H1 (cell line): ENCODE measurements around the gene DNAH12. TPM values are rescaled to one million over a fixed set of nuclear protein-coding genes. Genes with fewer than 3 reads are reported as not detected.
A peak's percentile ranks its signal among the peaks of the same experiment; 100 is the strongest.

Experiments used
- CTCF ChIA-PET: fragments of 300-600 bp; sonication (Branson Sonifier 250); formaldehyde crosslinking; loops from one replicate; lab custom pipeline; 2021; ENCODE audit not compliant: partially characterized antibody; lab: Charles Lee
- POLR2A ChIA-PET: fragments of 300-600 bp; sonication (Branson Sonifier 250); formaldehyde crosslinking; loops from one replicate; lab custom pipeline; 2021; ENCODE audit warnings: inconsistent platforms; ENCODE audit not compliant: partially characterized antibody; lab: Charles Lee
- DNase-seq, 2 experiments: peaks; one replicate each; pipeline versions ENCODE4 v3.0.0 to v3.0.0-alpha.2; 2010 to 2022; ENCODE audit warnings: low spot score in 2 of 2, low read depth in 1 of 2, mixed read lengths in 1 of 2
- FAIRE-seq: peaks from 2 replicates; lab custom pipeline; 2011; peaks lifted over from hg19 to GRCh38; lab: Jason Lieb, UNC
- H2AFZ ChIP-seq: 2 replicates; pipeline ENCODE4 v1.8.1; 2012; ENCODE audit warnings: low read length, inconsistent platforms
- H2AK5ac ChIP-seq: 2 replicates; pipeline ENCODE4 v1.6.1; 2013; ENCODE audit warnings: low read depth, low read length
- H2BK120ac ChIP-seq: replicated peaks from 2 replicates; pipeline ENCODE3; 2013; ENCODE audit warnings: low read depth, low read length, inconsistent platforms
- H2BK12ac ChIP-seq: 2 replicates; pipeline ENCODE4 v1.6.1; 2013; ENCODE audit warnings: low read depth, low read length
- H2BK15ac ChIP-seq: 2 replicates; pipeline ENCODE4 v1.6.1; 2013; ENCODE audit warnings: low read length
- H2BK20ac ChIP-seq: 2 replicates; pipeline ENCODE4 v1.6.1; 2013; ENCODE audit warnings: low read length
- H2BK5ac ChIP-seq: 2 replicates; pipeline ENCODE4 v1.6.1; 2013; ENCODE audit warnings: low read depth, low read length
- H3K14ac ChIP-seq: 2 replicates; pipeline ENCODE4 v1.6.1; 2013; ENCODE audit warnings: inconsistent platforms; ENCODE audit not compliant: insufficient read length
- H3K18ac ChIP-seq: 2 replicates; pipeline ENCODE4 v1.6.1; 2013; ENCODE audit warnings: low read length; ENCODE audit errors: extremely low read depth
- H3K23ac ChIP-seq: 2 replicates; pipeline ENCODE4 v1.6.1; 2013; ENCODE audit warnings: inconsistent platforms; ENCODE audit not compliant: insufficient read length
- H3K23me2 ChIP-seq: 2 replicates; pipeline ENCODE4 v1.6.1; 2013; ENCODE audit warnings: low read depth, low read length
- H3K27ac ChIP-seq: 2 replicates; pipeline ENCODE4 v1.6.1; 2011; ENCODE audit warnings: low read depth, low read length, inconsistent platforms
- H3K27me3 ChIP-seq, 4 experiments: replicated peaks in 1 of 4; 1 replicate in 1 of 4; 2 replicates in 3 of 4; pipeline versions ENCODE4 v1.6.1 to v1.8.1; 2011 to 2013; ENCODE audit warnings: low read length in 3 of 4, mild to moderate bottlenecking in 3 of 4, inconsistent platforms in 2 of 4, mixed read lengths in 2 of 4, moderate library complexity in 1 of 4; ENCODE audit not compliant: control insufficient read depth in 3 of 4, insufficient read depth in 3 of 4; ENCODE audit errors: extremely low read depth in 1 of 4
- H3K36me3 ChIP-seq, 4 experiments: 2 replicates each; pipeline versions ENCODE4 v1.6.1 to v1.8.1; 2011 to 2013; ENCODE audit warnings: mild to moderate bottlenecking in 4 of 4, low read length in 3 of 4, moderate library complexity in 2 of 4, control low read depth in 1 of 4, inconsistent platforms in 1 of 4; ENCODE audit not compliant: insufficient read depth in 4 of 4, control insufficient read depth in 2 of 4
- H3K4ac ChIP-seq: replicated peaks from 2 replicates; pipeline ENCODE3; 2013; ENCODE audit warnings: low read length, low read depth, mixed read lengths, inconsistent platforms; ENCODE audit not compliant: insufficient read length
- H3K4me1 ChIP-seq, 4 experiments: replicated peaks in 1 of 4; 1 replicate in 1 of 4; 2 replicates in 3 of 4; pipeline versions ENCODE4 v1.6.1 to v1.8.1; 2011 to 2013; ENCODE audit warnings: low read length in 3 of 4, inconsistent platforms in 2 of 4, mixed read lengths in 1 of 4; ENCODE audit not compliant: insufficient read depth in 4 of 4, control insufficient read depth in 3 of 4
- H3K4me2 ChIP-seq, 2 experiments: 2 replicates each; pipeline versions ENCODE4 v1.6.1 to v1.8.1; 2011 to 2013; ENCODE audit warnings: low read depth in 2 of 2, low read length in 2 of 2, control low read depth in 1 of 2, inconsistent platforms in 1 of 2, mild to moderate bottlenecking in 1 of 2; ENCODE audit not compliant: insufficient read depth in 1 of 2
- H3K4me3 ChIP-seq, 4 experiments: fragments of 200-600, 300-600 bp in 1 of 4; sonication (generic), shearing (Covaris generic), sonication (Bioruptor Twin) in 1 of 4; 2 replicates each; pipeline versions ENCODE4 v1.5.1 to v1.8.1; 2011 to 2016; ENCODE audit warnings: low read length in 4 of 4, low read depth in 3 of 4, control low read depth in 2 of 4, inconsistent platforms in 2 of 4, mild to moderate bottlenecking in 2 of 4, mixed read lengths in 1 of 4, moderate library complexity in 1 of 4; ENCODE audit not compliant: insufficient read depth in 2 of 4; ENCODE audit errors: extremely low read depth in 1 of 4
- H3K56ac ChIP-seq: replicated peaks from 2 replicates; pipeline ENCODE3; 2013; ENCODE audit warnings: low read depth, mild to moderate bottlenecking, mixed read lengths, low read length, inconsistent platforms; ENCODE audit not compliant: insufficient read length
- H3K79me1 ChIP-seq: 2 replicates; pipeline ENCODE4 v1.6.1; 2013; ENCODE audit warnings: low read depth, low read length, control low read depth
- H3K79me2 ChIP-seq, 2 experiments: 2 replicates each; pipeline versions ENCODE4 v1.6.1 to v1.8.1; 2012 to 2013; ENCODE audit warnings: low read length in 2 of 2, mild to moderate bottlenecking in 2 of 2, inconsistent platforms in 1 of 2; ENCODE audit not compliant: insufficient read depth in 2 of 2, control insufficient read depth in 1 of 2
- H3K9ac ChIP-seq, 4 experiments: replicated peaks in 1 of 4; 1 replicate in 1 of 4; 2 replicates in 3 of 4; pipeline versions ENCODE4 v1.6.1 to v1.8.1; 2011 to 2013; ENCODE audit warnings: low read depth in 3 of 4, low read length in 3 of 4, control low read depth in 2 of 4, mild to moderate bottlenecking in 2 of 4, moderate library complexity in 2 of 4, inconsistent platforms in 1 of 4; ENCODE audit errors: extremely low read depth in 1 of 4
- H3K9me3 ChIP-seq, 2 experiments: 2 replicates each; pipeline versions ENCODE4 v1.6.1 to v1.8.1; 2012 to 2013; ENCODE audit warnings: mild to moderate bottlenecking in 2 of 2, moderate library complexity in 2 of 2, control low read depth in 1 of 2, inconsistent platforms in 1 of 2, low read depth in 1 of 2, low read length in 1 of 2, mixed read lengths in 1 of 2; ENCODE audit not compliant: insufficient read depth in 2 of 2
- H4K20me1 ChIP-seq, 2 experiments: replicated peaks in 1 of 2; 2 replicates each; pipeline versions ENCODE3 to v1.8.1; 2011 to 2013; ENCODE audit warnings: inconsistent platforms in 2 of 2, low read length in 2 of 2, mild to moderate bottlenecking in 1 of 2; ENCODE audit not compliant: insufficient read depth in 2 of 2, control insufficient read depth in 1 of 2
- H4K5ac ChIP-seq: 2 replicates; pipeline ENCODE4 v1.6.1; 2013; ENCODE audit warnings: low read length, low read depth, mixed read lengths, inconsistent platforms; ENCODE audit not compliant: insufficient read length
- H4K8ac ChIP-seq: 2 replicates; pipeline ENCODE4 v1.8.0; 2013; ENCODE audit warnings: mild to moderate bottlenecking, moderate library complexity, low read length, inconsistent platforms; ENCODE audit not compliant: insufficient read depth; ENCODE audit errors: extremely low read depth
- H4K91ac ChIP-seq: replicated peaks from 2 replicates; pipeline ENCODE3; 2013; ENCODE audit warnings: low read length, mixed read lengths, inconsistent platforms; ENCODE audit not compliant: insufficient read length
- CHD1 ChIP-seq: IDR thresholded peaks from 2 replicates; pipeline ENCODE4 v1.6.1; 2012; ENCODE audit warnings: low read depth, low read length, improper control_type of control experiment
- EP300 ChIP-seq, 2 experiments: IDR thresholded peaks; 1 replicate in 1 of 2; 2 replicates in 1 of 2; pipeline ENCODE4 v1.6.1; 2011 to 2012; ENCODE audit warnings: low read depth in 2 of 2, low read length in 2 of 2, mild to moderate bottlenecking in 2 of 2, borderline replicate concordance in 1 of 2, inconsistent platforms in 1 of 2, moderate library complexity in 1 of 2
- GABPA ChIP-seq: IDR thresholded peaks from 2 replicates; pipeline ENCODE4 v1.6.1; 2011; ENCODE audit warnings: mild to moderate bottlenecking, low read length, moderate library complexity, borderline replicate concordance; ENCODE audit not compliant: insufficient read depth
- SAP30 ChIP-seq: fragments of 300-600 bp; sonication (generic); IDR thresholded peaks from 2 replicates; pipeline ENCODE4 v1.7.1; 2012; ENCODE audit warnings: low read length, moderate library complexity, mild to moderate bottlenecking, inconsistent platforms; ENCODE audit not compliant: insufficient read depth, insufficient replicate concordance
- SP1 ChIP-seq: IDR thresholded peaks from 2 replicates; pipeline ENCODE4 v1.6.1; 2011; ENCODE audit warnings: low read depth, low read length
- TAF7 ChIP-seq: optimal IDR thresholded peaks from 2 replicates; pipeline ENCODE3; 2011; ENCODE audit warnings: low read depth, mild to moderate bottlenecking, inconsistent platforms, low read length, moderate library complexity, borderline replicate concordance
- ZNF274 ChIP-seq: IDR thresholded peaks from 2 replicates; pipeline ENCODE4 v1.7.0; 2012; ENCODE audit warnings: low read length, borderline replicate concordance; ENCODE audit errors: extremely low read depth
- WGBS, 2 experiments: shearing (Covaris generic) in 1 of 2; methylation state at CpG; one replicate each; pipeline versions ENCODE4 v1.1.6 to v1.1.7; 2013 to 2015; ENCODE audit warnings: low lambda C conversion rate in 2 of 2, mixed read lengths in 2 of 2, inconsistent platforms in 1 of 2, low coverage in 1 of 2, missing lambda C conversion rate in 1 of 2; ENCODE audit not compliant: insufficient replicate concordance in 2 of 2, insufficient coverage in 1 of 2, insufficient read length in 1 of 2; ENCODE audit errors: extremely low coverage in 1 of 2, missing lambda C conversion rate in 1 of 2; 5-methylcytosine and 5-hydroxymethylcytosine counted together
- polyA plus RNA-seq, 7 experiments: library from polyadenylated mRNA; depleted of rRNA in 3 of 7; stranded (reverse) in 5 of 7; unstranded in 2 of 7; fragments of >200 nt in 5 of 7; fragments of 200-250 nt in 2 of 7; gene quantifications; 1 replicate in 5 of 7; 2 replicates in 1 of 7; 4 replicates in 1 of 7; pipeline versions ENCODE4 v1.2.1 to v1.2.3, GENCODE V29; 2011 to 2013; ENCODE audit warnings: missing spikeins in 2 of 7, mixed read lengths in 2 of 7
- total RNA-seq: library from RNA; stranded (reverse); fragmentation: NEBNext Ultra II Directional; extraction: Animal tissue kit (Norgen Biotek cat#: 25700); gene quantifications from 2 replicates; pipeline ENCODE4 v1.2.1, GENCODE V29; 2021
- TF ChIP-seq, protein P1 (sequence below): IDR thresholded peaks from 2 replicates; pipeline ENCODE4 v1.6.1; 2012; ENCODE audit warnings: low read length, inconsistent platforms

The DNAH12 gene
- total and polyA plus RNA-seq, 2 of the 8 experiments (the other 6 are each of a cell fraction or from before 2014, with no cell fraction given): not detected

DNA sequence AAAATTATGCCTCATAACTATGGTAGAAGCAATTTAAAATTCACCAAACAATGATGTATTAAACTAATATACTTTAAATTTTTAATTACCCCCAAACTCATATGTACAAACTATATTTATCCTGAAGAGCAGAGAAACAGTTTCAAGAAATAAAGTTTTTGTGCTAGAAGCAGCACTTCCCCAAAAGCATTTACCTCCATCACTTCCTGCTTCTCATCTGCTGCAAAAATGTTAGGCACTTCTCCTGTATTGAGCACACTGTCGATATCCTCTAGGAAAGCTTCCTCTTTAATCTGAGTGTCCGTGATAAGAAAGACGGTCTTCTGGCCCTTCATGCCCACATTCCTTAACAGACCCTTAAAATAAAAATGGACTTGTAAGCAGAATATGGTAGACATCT, 150.2 kb downstream of the DNAH12 start:
- Histone ChIP-seq H4K20me1 (no peaks in the 10 kb centered on the region), H3K4ac (no peak overlapping the region), H2AK5ac (no peak overlapping the region), H2BK120ac (no peak overlapping the region), H3K14ac (no peak overlapping the region), H4K5ac (no peak overlapping the region), H3K79me2 (no peaks in the 10 kb centered on the region), H4K8ac (no peak overlapping the region), H3K18ac (no peak overlapping the region), H3K23ac (no peak overlapping the region), H2AFZ (peak overlapping the region; percentile 63), H3K27me3 (no peaks in the 10 kb centered on the region), H3K4me3 (no peak overlapping the region), H3K4me2 (no peak overlapping the region), H3K27ac (no peak overlapping the region), H3K9ac (no peak overlapping the region), H3K56ac (no peak overlapping the region), H3K36me3 (no peaks in the 10 kb centered on the region), H2BK20ac (no peak overlapping the region), H2BK15ac (no peak overlapping the region), H3K23me2 (no peaks in the 10 kb centered on the region), H3K79me1 (no peaks in the 10 kb centered on the region), H2BK5ac (no peak overlapping the region), H3K9me3 (no peaks in the 10 kb centered on the region), H2BK12ac (no peak overlapping the region), H4K91ac (no peak overlapping the region), H3K4me1 (no peaks in the 10 kb centered on the region)
- WGBS, 2 experiments: 84% methylated on average over 3 of the region's 3 CpGs; no CpG with 5 or more reads in 1 of the 2 experiments
- DNase-seq (no peak), FAIRE-seq (no peak)
- CTCF ChIA-PET: interaction anchor here (6.4 kb wide), 1 partner anchor 37 kb away, joined by 56 read pairs; no protein-coding TSS in a partner anchor
- POLR2A ChIA-PET: no interaction called here
- TF ChIP-seq GABPA (no peak), SP1 (no peak), TAF7 (no peak), EP300 (IDR thresholded peaks at IDR 0.05; ENCODE audit: borderline replicate concordance in 1 of 2, low read depth in 2 of 2, low read length in 2 of 2) (no peak), ZNF274 (no peak), SAP30 (no peak), CHD1 (no peak)
- TF ChIP-seq, protein P1, sequence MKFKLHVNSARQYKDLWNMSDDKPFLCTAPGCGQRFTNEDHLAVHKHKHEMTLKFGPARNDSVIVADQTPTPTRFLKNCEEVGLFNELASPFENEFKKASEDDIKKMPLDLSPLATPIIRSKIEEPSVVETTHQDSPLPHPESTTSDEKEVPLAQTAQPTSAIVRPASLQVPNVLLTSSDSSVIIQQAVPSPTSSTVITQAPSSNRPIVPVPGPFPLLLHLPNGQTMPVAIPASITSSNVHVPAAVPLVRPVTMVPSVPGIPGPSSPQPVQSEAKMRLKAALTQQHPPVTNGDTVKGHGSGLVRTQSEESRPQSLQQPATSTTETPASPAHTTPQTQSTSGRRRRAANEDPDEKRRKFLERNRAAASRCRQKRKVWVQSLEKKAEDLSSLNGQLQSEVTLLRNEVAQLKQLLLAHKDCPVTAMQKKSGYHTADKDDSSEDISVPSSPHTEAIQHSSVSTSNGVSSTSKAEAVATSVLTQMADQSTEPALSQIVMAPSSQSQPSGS: no peak
